ENCODE results near the gene GATA6.

Gene GATA6

GRCh38 chr18:22169011-22169888, at the start of gene GATA6:
Gene GATA6, plus strand, starts transcription at chr18:22169589. Its CDS starts 1,556 bp downstream, at chr18:22171145.
- no peak for TF ChIP-seq CREB1 (IDR thresholded peaks at IDR 0.05; ENCODE audit: low read depth)
- no peak for TF ChIP-seq FOXM1 (IDR thresholded peaks at IDR 0.05; ENCODE audit: borderline replicate concordance, low read depth)
- TF ChIP-seq RAD21 (IDR thresholded peaks at IDR 0.05; ENCODE audit: low read depth) = peak; percentile 52; the same call in 1 of the 2 replicates
- TF ChIP-seq TAF1 (IDR thresholded peaks at IDR 0.05; ENCODE audit: low read depth) = no peak
- TF ChIP-seq CEBPB (IDR thresholded peaks at IDR 0.05) = no peak
- peak; percentile 29; the same call in 1 of the 2 replicates for TF ChIP-seq MAX (IDR thresholded peaks at IDR 0.05)
- no peak for TF ChIP-seq USF1 (IDR thresholded peaks at IDR 0.05)
- no peak for TF ChIP-seq TEAD4 (IDR thresholded peaks at IDR 0.05)
- no peak for TF ChIP-seq TCF12 (IDR thresholded peaks at IDR 0.05; ENCODE audit: low read depth)
- no peak for TF ChIP-seq YY1 (IDR thresholded peaks at IDR 0.05; ENCODE audit: low read depth)
- peak; percentile 50; the same call in 1 of the 2 replicates for TF ChIP-seq EGR1 (IDR thresholded peaks at IDR 0.05)
- no peak for TF ChIP-seq NFIC (IDR thresholded peaks at IDR 0.05)
- TF ChIP-seq, protein P1, sequence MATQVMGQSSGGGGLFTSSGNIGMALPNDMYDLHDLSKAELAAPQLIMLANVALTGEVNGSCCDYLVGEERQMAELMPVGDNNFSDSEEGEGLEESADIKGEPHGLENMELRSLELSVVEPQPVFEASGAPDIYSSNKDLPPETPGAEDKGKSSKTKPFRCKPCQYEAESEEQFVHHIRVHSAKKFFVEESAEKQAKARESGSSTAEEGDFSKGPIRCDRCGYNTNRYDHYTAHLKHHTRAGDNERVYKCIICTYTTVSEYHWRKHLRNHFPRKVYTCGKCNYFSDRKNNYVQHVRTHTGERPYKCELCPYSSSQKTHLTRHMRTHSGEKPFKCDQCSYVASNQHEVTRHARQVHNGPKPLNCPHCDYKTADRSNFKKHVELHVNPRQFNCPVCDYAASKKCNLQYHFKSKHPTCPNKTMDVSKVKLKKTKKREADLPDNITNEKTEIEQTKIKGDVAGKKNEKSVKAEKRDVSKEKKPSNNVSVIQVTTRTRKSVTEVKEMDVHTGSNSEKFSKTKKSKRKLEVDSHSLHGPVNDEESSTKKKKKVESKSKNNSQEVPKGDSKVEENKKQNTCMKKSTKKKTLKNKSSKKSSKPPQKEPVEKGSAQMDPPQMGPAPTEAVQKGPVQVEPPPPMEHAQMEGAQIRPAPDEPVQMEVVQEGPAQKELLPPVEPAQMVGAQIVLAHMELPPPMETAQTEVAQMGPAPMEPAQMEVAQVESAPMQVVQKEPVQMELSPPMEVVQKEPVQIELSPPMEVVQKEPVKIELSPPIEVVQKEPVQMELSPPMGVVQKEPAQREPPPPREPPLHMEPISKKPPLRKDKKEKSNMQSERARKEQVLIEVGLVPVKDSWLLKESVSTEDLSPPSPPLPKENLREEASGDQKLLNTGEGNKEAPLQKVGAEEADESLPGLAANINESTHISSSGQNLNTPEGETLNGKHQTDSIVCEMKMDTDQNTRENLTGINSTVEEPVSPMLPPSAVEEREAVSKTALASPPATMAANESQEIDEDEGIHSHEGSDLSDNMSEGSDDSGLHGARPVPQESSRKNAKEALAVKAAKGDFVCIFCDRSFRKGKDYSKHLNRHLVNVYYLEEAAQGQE (IDR thresholded peaks at IDR 0.05; ENCODE audit: low read depth) = no peak
- 0 out of 2 replicates have a peak, but pooled peaks have one; percentile 9 for TF ChIP-seq EP300 (IDR thresholded peaks at IDR 0.05; ENCODE audit: borderline replicate concordance)
- TF ChIP-seq ZBTB7A (IDR thresholded peaks at IDR 0.05; ENCODE audit: low read depth) = peak; percentile 74; the same call in 1 of the 2 replicates

DNA sequence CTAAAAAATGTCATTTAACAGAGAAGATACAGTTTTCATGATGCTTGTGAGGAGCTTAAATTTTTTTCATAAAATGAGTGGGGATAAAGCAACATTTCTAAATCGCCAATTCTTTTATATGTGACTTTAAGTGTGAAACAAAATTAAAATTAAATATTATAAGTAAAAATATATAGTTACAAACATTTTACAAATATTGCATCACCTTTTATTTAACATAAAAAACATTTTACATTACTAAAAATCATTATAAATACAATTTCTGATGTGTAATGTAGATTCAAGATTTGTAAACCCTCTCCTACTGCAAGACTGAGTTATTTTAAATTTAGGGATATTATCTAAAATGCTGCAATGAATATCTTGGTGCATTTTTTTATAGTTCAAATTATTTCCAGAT, 44.4 kb upstream of the GATA6 start:
- TF ChIP-seq CREB1 (IDR thresholded peaks at IDR 0.05; ENCODE audit: low read depth) = no peak

GRCh38 chr18:22128954-22129353, 40.4 kb upstream of the GATA6 start:
- no peak for TF ChIP-seq FOXM1 (IDR thresholded peaks at IDR 0.05; ENCODE audit: borderline replicate concordance, low read depth)
- no peak for TF ChIP-seq MAX (IDR thresholded peaks at IDR 0.05)
- no peak for TF ChIP-seq NFIC (IDR thresholded peaks at IDR 0.05)
- TF ChIP-seq EP300 (IDR thresholded peaks at IDR 0.05; ENCODE audit: borderline replicate concordance) = no peak
- TF ChIP-seq RAD21 (IDR thresholded peaks at IDR 0.05; ENCODE audit: low read depth) = no peak
- TF ChIP-seq, protein P1 (IDR thresholded peaks at IDR 0.05; ENCODE audit: low read depth) = no peak
- no peak for TF ChIP-seq TCF12 (IDR thresholded peaks at IDR 0.05; ENCODE audit: low read depth)
- no peak for TF ChIP-seq CEBPB (IDR thresholded peaks at IDR 0.05)
- TF ChIP-seq EGR1 (IDR thresholded peaks at IDR 0.05) = no peak
- no peak for TF ChIP-seq YY1 (IDR thresholded peaks at IDR 0.05; ENCODE audit: low read depth)
- no peak for TF ChIP-seq USF1 (IDR thresholded peaks at IDR 0.05)
- no peak for TF ChIP-seq TAF1 (IDR thresholded peaks at IDR 0.05; ENCODE audit: low read depth)
- no peak for TF ChIP-seq CREB1 (IDR thresholded peaks at IDR 0.05; ENCODE audit: low read depth)
- no peak for TF ChIP-seq ZBTB7A (IDR thresholded peaks at IDR 0.05; ENCODE audit: low read depth)
- no peak for TF ChIP-seq TEAD4 (IDR thresholded peaks at IDR 0.05)

DNA sequence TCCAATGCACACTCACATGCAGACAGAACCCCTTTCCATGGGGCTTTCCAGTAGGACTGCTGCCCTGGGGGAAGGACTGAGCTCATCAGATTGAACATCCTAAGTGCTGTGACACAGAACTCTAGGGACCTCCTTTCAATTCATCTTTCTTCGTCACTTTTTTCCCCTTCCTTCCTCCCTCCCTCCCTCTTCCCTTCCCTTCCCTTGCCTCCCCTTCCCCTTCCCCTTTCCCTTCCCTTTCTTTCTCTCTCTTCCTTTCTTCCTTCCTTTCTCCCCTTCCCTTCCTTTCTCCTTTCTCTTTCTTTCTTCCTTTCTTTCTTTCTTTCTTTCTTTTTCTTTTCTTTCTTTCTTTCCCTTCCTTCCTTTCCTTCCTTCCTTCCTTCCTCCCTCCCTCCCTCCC, 39.6 kb upstream of the GATA6 start:
- TF ChIP-seq RAD21 (IDR thresholded peaks at IDR 0.05; ENCODE audit: low read depth) = no peak
- no peak for TF ChIP-seq TCF12 (IDR thresholded peaks at IDR 0.05; ENCODE audit: low read depth)
- TF ChIP-seq CEBPB (IDR thresholded peaks at IDR 0.05) = no peak
- TF ChIP-seq EGR1 (IDR thresholded peaks at IDR 0.05) = no peak
- no peak for TF ChIP-seq MAX (IDR thresholded peaks at IDR 0.05)
- no peak for TF ChIP-seq FOXM1 (IDR thresholded peaks at IDR 0.05; ENCODE audit: borderline replicate concordance, low read depth)
- no peak for TF ChIP-seq ZBTB7A (IDR thresholded peaks at IDR 0.05; ENCODE audit: low read depth)
- TF ChIP-seq YY1 (IDR thresholded peaks at IDR 0.05; ENCODE audit: low read depth) = no peak
- TF ChIP-seq NFIC (IDR thresholded peaks at IDR 0.05) = no peak
- TF ChIP-seq, protein P1 (IDR thresholded peaks at IDR 0.05; ENCODE audit: low read depth) = no peak
- TF ChIP-seq USF1 (IDR thresholded peaks at IDR 0.05) = no peak
- no peak for TF ChIP-seq EP300 (IDR thresholded peaks at IDR 0.05; ENCODE audit: borderline replicate concordance)
- TF ChIP-seq TEAD4 (IDR thresholded peaks at IDR 0.05) = no peak
- no peak for TF ChIP-seq CREB1 (IDR thresholded peaks at IDR 0.05; ENCODE audit: low read depth)
- no peak for TF ChIP-seq TAF1 (IDR thresholded peaks at IDR 0.05; ENCODE audit: low read depth)
